GM12873 (cell line): Measurements from ENCODE around the gene ZEB1.

ENCODE experiments used
- CTCF ChIP-seq: IDR thresholded peaks from 2 replicates; pipeline ENCODE4 v1.5.1; 2012; ENCODE audit warnings: low read depth, mild to moderate bottlenecking, moderate library complexity, low read length, control low read depth; ENCODE audit not compliant: insufficient read depth; ENCODE audit errors: missing control alignments

Gene ZEB1

GRCh38 chr10:31288001-31288400, 31.0 kb upstream of the ZEB1 start:
- no peak for TF ChIP-seq CTCF

- TF ChIP-seq CTCF, result no peak
These were observed 30.1 kb upstream of the ZEB1 start for GRCh38 chr10:31288962-31289361.

- TF ChIP-seq CTCF, result no peak
These were observed 28.6 kb upstream of the ZEB1 start for GRCh38 chr10:31290386-31290785.

GRCh38 chr10:31291123-31291522, 27.9 kb upstream of the ZEB1 start:
- TF ChIP-seq CTCF, result no peak

- TF ChIP-seq CTCF, result no peak
These were observed 24.5 kb upstream of the ZEB1 start for GRCh38 chr10:31294558-31294957.

- TF ChIP-seq CTCF, result no peak
These were observed 22.3 kb upstream of the ZEB1 start for GRCh38 chr10:31296754-31297153.

DNA sequence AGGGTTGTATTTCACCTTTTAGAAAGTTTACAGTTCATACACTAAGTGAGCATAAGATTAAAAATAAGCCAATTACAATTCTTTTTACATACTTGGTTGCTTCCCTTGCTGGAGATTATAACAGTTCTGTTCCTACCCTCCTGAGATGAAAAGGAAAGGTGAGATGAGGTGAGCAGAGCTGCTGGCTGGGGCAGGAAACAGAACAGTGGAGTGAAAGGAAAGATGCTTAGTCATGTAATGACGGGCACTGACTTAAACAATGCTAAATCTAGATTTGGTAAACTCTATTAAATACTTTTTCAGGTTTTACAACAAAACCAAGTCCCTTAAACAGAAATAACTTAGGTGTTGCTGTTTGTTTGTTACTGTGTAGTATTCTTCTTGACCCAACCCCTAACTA, 19.9 kb upstream of the ZEB1 start:
- TF ChIP-seq CTCF, result no peak
